Activated naive CD4-positive, alpha-beta T cell treated with anti-CD3 and anti-CD28 coated beads, Interleukin-2, amount 50 U/mL, for 24 hours (primary cell): Measurements from ENCODE around the gene KIAA1614.

Experiments
- H3K27ac Mint-ChIP-seq: one replicate; pipeline ENCODE4 v1.8.0; 2021; ENCODE audit warnings: mild to moderate bottlenecking, mixed read lengths
- H3K27me3 Mint-ChIP-seq: one replicate; pipeline ENCODE4 v1.8.0; 2021; ENCODE audit warnings: mixed read lengths
- H3K36me3 Mint-ChIP-seq: one replicate; pipeline ENCODE4 v1.8.0; 2021; ENCODE audit warnings: mixed read lengths
- H3K4me1 Mint-ChIP-seq: one replicate; pipeline ENCODE4 v1.8.0; 2021; ENCODE audit warnings: mixed read lengths
- H3K4me3 Mint-ChIP-seq: one replicate; pipeline ENCODE4 v1.8.0; 2021; ENCODE audit warnings: mild to moderate bottlenecking, mixed read lengths
- H3K9me3 Mint-ChIP-seq: one replicate; pipeline ENCODE4 v1.8.0; 2021; ENCODE audit warnings: mixed read lengths

The KIAA1614 gene

GRCh38 chr1:180901076-180901990, 11.4 kb upstream of the KIAA1614 start:
- H3K27ac Mint-ChIP-seq = no peak overlapping the region
- H3K36me3 Mint-ChIP-seq = peaks cover 2% of the 10 kb centered on the region
- H3K4me3 Mint-ChIP-seq = no peak overlapping the region
- H3K9me3 Mint-ChIP-seq = no peaks in the 10 kb centered on the region
- no peaks in the 10 kb centered on the region for H3K4me1 Mint-ChIP-seq
- H3K27me3 Mint-ChIP-seq = no peaks in the 10 kb centered on the region

- Mint-ChIP-seq H3K9me3 (no peaks in the 10 kb centered on the region), H3K27ac (no peak overlapping the region), H3K27me3 (no peaks in the 10 kb centered on the region), H3K4me3 (no peak overlapping the region), H3K4me1 (no peaks in the 10 kb centered on the region), H3K36me3 (peaks cover 2% of the 10 kb centered on the region)
Measured at GRCh38 chr1:180902541-180902940, 10.2 kb upstream of the KIAA1614 start.

GRCh38 chr1:180905927-180906326, 6.8 kb upstream of the KIAA1614 start:
- H3K27me3 Mint-ChIP-seq = peaks cover 9% of the 10 kb centered on the region
- H3K9me3 Mint-ChIP-seq = no peaks in the 10 kb centered on the region
- no peaks in the 10 kb centered on the region for H3K4me1 Mint-ChIP-seq
- no peak overlapping the region for H3K4me3 Mint-ChIP-seq
- H3K36me3 Mint-ChIP-seq = peaks cover 2% of the 10 kb centered on the region
- H3K27ac Mint-ChIP-seq = no peak overlapping the region

DNA sequence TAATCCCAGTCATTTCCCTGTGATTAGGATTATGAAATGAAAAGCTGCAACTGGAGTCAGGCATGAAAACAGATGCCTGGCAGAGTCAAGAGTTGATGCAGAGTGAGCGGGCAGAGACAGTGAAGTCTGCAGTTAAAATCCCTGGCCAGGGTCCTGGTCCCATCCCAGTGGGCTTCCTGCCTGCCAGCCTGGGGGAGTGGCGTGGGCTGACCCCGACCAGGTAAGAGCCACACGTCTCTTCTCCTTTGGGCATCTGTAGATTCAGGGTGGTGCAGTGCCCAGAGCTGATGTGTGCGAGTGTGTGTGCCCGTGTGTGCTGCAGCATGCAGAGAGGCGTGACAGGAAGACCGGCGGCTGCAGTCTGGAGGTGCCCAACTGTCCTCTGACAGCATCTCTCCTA, 6.2 kb upstream of the KIAA1614 start:
- peaks cover 13% of the 10 kb centered on the region for H3K27me3 Mint-ChIP-seq
- H3K36me3 Mint-ChIP-seq = peaks cover 2% of the 10 kb centered on the region
- no peaks in the 10 kb centered on the region for H3K4me1 Mint-ChIP-seq
- H3K27ac Mint-ChIP-seq = no peak overlapping the region
- no peak overlapping the region for H3K4me3 Mint-ChIP-seq
- H3K9me3 Mint-ChIP-seq = no peaks in the 10 kb centered on the region

GRCh38 chr1:180907313-180908055, 5.2 kb upstream of the KIAA1614 start:
- no peak overlapping the region for H3K27ac Mint-ChIP-seq
- H3K9me3 Mint-ChIP-seq = no peaks in the 10 kb centered on the region
- H3K36me3 Mint-ChIP-seq = peaks cover 2% of the 10 kb centered on the region
- H3K4me1 Mint-ChIP-seq = no peaks in the 10 kb centered on the region
- peaks cover 16% of the 10 kb centered on the region for H3K27me3 Mint-ChIP-seq
- H3K4me3 Mint-ChIP-seq = no peak overlapping the region

DNA sequence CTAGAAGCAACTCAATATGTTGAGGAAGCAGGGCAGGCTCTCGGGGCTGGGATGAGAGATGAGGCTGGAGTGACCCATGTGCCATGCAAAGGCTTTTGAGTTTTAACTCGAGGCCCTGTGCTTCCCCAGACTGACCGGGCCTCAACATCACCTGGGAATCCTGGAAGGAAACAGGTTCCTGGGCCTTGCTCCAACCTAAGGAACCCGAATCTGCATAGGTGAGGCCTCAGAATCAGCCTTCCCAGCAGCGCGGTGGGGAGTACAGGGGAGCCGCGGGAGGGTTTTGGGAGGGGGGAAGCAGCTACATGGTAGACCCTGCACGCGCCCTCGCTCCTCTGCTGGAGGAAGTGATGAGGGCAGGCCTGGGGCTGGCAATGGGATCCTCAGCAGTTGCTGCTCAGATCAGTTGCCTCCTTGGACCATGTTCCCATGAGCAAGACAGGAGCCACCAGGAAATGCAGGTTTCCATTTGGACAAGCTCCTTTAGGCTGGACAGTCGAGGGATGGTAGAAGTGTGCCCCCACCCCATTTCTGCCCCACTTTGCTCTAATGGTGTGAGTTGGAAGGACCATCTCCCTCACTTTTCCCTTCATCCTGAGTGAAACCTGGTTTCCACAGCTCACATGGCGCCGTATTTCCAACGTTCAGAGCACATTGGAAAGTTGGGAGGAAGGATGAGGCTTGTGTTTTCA, 4.5 kb upstream of the KIAA1614 start:
- peaks cover 16% of the 10 kb centered on the region for H3K27me3 Mint-ChIP-seq
- no peak overlapping the region for H3K4me3 Mint-ChIP-seq
- H3K27ac Mint-ChIP-seq = no peak overlapping the region
- H3K9me3 Mint-ChIP-seq = no peaks in the 10 kb centered on the region
- peaks cover 2% of the 10 kb centered on the region for H3K36me3 Mint-ChIP-seq
- no peaks in the 10 kb centered on the region for H3K4me1 Mint-ChIP-seq

DNA sequence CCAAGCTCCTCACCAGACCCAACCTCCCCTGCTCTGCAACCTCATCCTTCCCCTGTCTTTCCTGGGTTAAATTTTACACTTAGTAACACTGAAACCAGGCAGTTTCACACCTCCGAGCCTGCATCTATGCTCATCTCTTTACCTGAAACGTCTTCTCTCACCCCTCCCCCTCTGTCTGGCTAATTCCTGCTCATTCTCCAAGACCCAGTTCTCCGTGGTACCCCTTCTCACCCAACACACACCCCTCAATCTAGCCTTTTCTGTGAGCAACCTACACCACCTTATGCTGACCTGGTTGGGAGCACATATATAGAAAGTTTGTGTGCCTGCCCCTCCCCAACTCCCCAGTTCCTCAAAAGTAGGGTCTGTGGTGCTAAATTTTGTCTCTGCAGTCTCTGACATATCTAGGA, 3.7 kb upstream of the KIAA1614 start:
- Mint-ChIP-seq H3K4me3 (no peak overlapping the region), H3K27ac (no peak overlapping the region), H3K27me3 (peaks cover 24% of the 10 kb centered on the region), H3K9me3 (no peaks in the 10 kb centered on the region), H3K4me1 (no peaks in the 10 kb centered on the region), H3K36me3 (peaks cover 2% of the 10 kb centered on the region)

DNA sequence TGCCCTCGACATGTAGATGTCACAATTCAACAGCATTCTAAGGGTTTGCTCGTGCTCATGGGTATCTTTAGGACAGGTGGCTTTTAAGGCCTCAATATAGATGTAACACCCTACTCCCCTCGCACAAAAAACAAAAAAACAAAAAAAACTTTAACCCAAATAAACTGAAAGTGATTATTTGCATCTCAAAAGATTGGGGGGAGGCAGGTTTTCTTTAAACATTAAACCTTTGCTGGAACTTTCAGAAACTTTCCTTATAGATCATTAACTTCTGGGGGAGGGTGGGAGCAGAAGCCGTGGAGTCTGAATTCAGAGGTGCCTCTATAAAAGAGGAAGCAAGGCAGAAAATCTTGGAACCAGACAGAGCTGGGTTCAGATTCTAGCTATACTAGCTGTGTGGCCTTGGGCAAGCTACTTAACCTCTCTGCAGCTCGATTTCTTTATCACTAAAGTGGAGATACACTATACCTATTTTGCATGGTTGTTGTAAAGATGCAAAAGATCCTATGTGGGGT, 3.2 kb upstream of the KIAA1614 start:
- no peak overlapping the region for H3K27ac Mint-ChIP-seq
- H3K36me3 Mint-ChIP-seq = peaks cover under 1% of the 10 kb centered on the region
- no peaks in the 10 kb centered on the region for H3K9me3 Mint-ChIP-seq
- peaks cover 25% of the 10 kb centered on the region for H3K27me3 Mint-ChIP-seq
- no peaks in the 10 kb centered on the region for H3K4me1 Mint-ChIP-seq
- no peak overlapping the region for H3K4me3 Mint-ChIP-seq

- H3K4me3 Mint-ChIP-seq = no peak overlapping the region
- no peaks in the 10 kb centered on the region for H3K36me3 Mint-ChIP-seq
- H3K4me1 Mint-ChIP-seq = no peaks in the 10 kb centered on the region
- H3K27me3 Mint-ChIP-seq = peaks cover 29% of the 10 kb centered on the region
- H3K9me3 Mint-ChIP-seq = no peaks in the 10 kb centered on the region
- H3K27ac Mint-ChIP-seq = no peak overlapping the region
Measured at GRCh38 chr1:180911640-180912191, 981 bp upstream of the KIAA1614 start.

GRCh38 chr1:180912211-180912800, 391 bp upstream of the KIAA1614 start:
- Mint-ChIP-seq H3K27ac (no peak overlapping the region), H3K27me3 (peaks cover 29% of the 10 kb centered on the region), H3K9me3 (no peaks in the 10 kb centered on the region), H3K4me3 (no peak overlapping the region), H3K36me3 (no peaks in the 10 kb centered on the region), H3K4me1 (no peaks in the 10 kb centered on the region)

- Mint-ChIP-seq H3K4me3 (no peak overlapping the region), H3K27me3 (peaks cover 20% of the 10 kb centered on the region), H3K4me1 (no peaks in the 10 kb centered on the region), H3K36me3 (no peaks in the 10 kb centered on the region), H3K27ac (no peak overlapping the region), H3K9me3 (no peaks in the 10 kb centered on the region)
Measured at GRCh38 chr1:180915426-180915965, 2.8 kb downstream of the KIAA1614 start.

- Mint-ChIP-seq H3K9me3 (no peaks in the 10 kb centered on the region), H3K36me3 (no peaks in the 10 kb centered on the region), H3K4me3 (no peak overlapping the region), H3K27me3 (peaks cover 19% of the 10 kb centered on the region), H3K27ac (no peak overlapping the region), H3K4me1 (no peaks in the 10 kb centered on the region)
Measured at GRCh38 chr1:180916012-180916770, 3.5 kb downstream of the KIAA1614 start.

GRCh38 chr1:180916771-180917170, 4.1 kb downstream of the KIAA1614 start:
- no peaks in the 10 kb centered on the region for H3K36me3 Mint-ChIP-seq
- H3K27ac Mint-ChIP-seq = no peak overlapping the region
- peaks cover 14% of the 10 kb centered on the region for H3K27me3 Mint-ChIP-seq
- H3K9me3 Mint-ChIP-seq = no peaks in the 10 kb centered on the region
- no peaks in the 10 kb centered on the region for H3K4me1 Mint-ChIP-seq
- H3K4me3 Mint-ChIP-seq = no peak overlapping the region

- Mint-ChIP-seq H3K4me3 (no peak overlapping the region), H3K27ac (no peak overlapping the region), H3K4me1 (no peaks in the 10 kb centered on the region), H3K36me3 (no peaks in the 10 kb centered on the region), H3K9me3 (no peaks in the 10 kb centered on the region), H3K27me3 (peaks cover 13% of the 10 kb centered on the region)
Measured at GRCh38 chr1:180917306-180918065, 4.8 kb downstream of the KIAA1614 start.
